CD4-positive, alpha-beta memory T cell (primary cell): ENCODE results near the gene TPM4. TPM values are rescaled to one million over a fixed set of nuclear protein-coding genes. Genes with fewer than 3 reads are reported as not detected.

Experiments used
- CTCF ChIA-PET: fragments of 350-600 bp; sonication (Branson Sonifier 250); formaldehyde crosslinking; loops from one replicate; lab custom pipeline; 2021; ENCODE audit warnings: inconsistent platforms; ENCODE audit not compliant: partially characterized antibody; lab: Charles Lee
- POLR2A ChIA-PET: fragments of 350-600 bp; sonication (Branson Sonifier 250); formaldehyde crosslinking; loops from one replicate; lab custom pipeline; 2021; ENCODE audit not compliant: partially characterized antibody; lab: Charles Lee
- DNase-seq, 5 donors: peaks; one replicate each; pipeline versions ENCODE4 v3.0.0 to v3.0.0-alpha.2; 2020 to 2022; ENCODE audit warnings: mixed read lengths in 1 of 5
- H3K27ac ChIP-seq: one replicate; pipeline ENCODE4 v1.7.0; 2013; ENCODE audit warnings: low read depth, low read length
- H3K27me3 ChIP-seq: 2 replicates; pipeline ENCODE4 v1.7.0; 2013; ENCODE audit warnings: mild to moderate bottlenecking, low read length, moderate library complexity; ENCODE audit not compliant: insufficient read depth
- H3K36me3 ChIP-seq: 2 replicates; pipeline ENCODE4 v1.7.0; 2013; ENCODE audit warnings: mild to moderate bottlenecking, low read length, moderate library complexity; ENCODE audit not compliant: insufficient read depth
- H3K4me1 ChIP-seq: 2 replicates; pipeline ENCODE4 v1.7.0; 2013; ENCODE audit warnings: mild to moderate bottlenecking, low read length, moderate library complexity; ENCODE audit not compliant: insufficient read depth
- H3K4me3 ChIP-seq, 2 donors: one replicate each; pipeline ENCODE4 v1.7.0; 2013; ENCODE audit warnings: low read length in 2 of 2, mild to moderate bottlenecking in 1 of 2
- H3K9me3 ChIP-seq, 2 donors: one replicate each; pipeline ENCODE4 v1.7.0; 2013; ENCODE audit warnings: low read length in 2 of 2, control low read depth in 1 of 2; ENCODE audit not compliant: control insufficient read depth in 1 of 2
- H3K27ac Mint-ChIP-seq, 7 donors: one replicate each; pipeline ENCODE4 v1.8.0; 2020 to 2021; ENCODE audit warnings: mixed read lengths in 7 of 7, mild to moderate bottlenecking in 6 of 7, inconsistent platforms in 3 of 7, moderate library complexity in 3 of 7
- H3K27me3 Mint-ChIP-seq, 2 donors: one replicate each; pipeline ENCODE4 v1.8.0; 2020 to 2021; ENCODE audit warnings: mixed read lengths in 2 of 2
- H3K36me3 Mint-ChIP-seq, 2 donors: one replicate each; pipeline ENCODE4 v1.8.0; 2020 to 2021; ENCODE audit warnings: mixed read lengths in 2 of 2, inconsistent platforms in 1 of 2, mild to moderate bottlenecking in 1 of 2
- H3K4me1 Mint-ChIP-seq, 4 donors: one replicate each; pipeline ENCODE4 v1.8.0; 2020 to 2021; ENCODE audit warnings: mixed read lengths in 4 of 4, mild to moderate bottlenecking in 1 of 4
- H3K4me3 Mint-ChIP-seq, 8 donors: one replicate each; pipeline ENCODE4 v1.8.0; 2020 to 2021; ENCODE audit warnings: mixed read lengths in 8 of 8, mild to moderate bottlenecking in 7 of 8, moderate library complexity in 6 of 8, inconsistent platforms in 3 of 8
- H3K9me3 Mint-ChIP-seq, 8 donors: one replicate each; pipeline ENCODE4 v1.8.0; 2020 to 2021; ENCODE audit warnings: mixed read lengths in 8 of 8, mild to moderate bottlenecking in 5 of 8, inconsistent platforms in 3 of 8, moderate library complexity in 1 of 8
- intact Hi-C: fragments of 100-400 bp; cut with micrococcal nuclease; formaldehyde crosslinking; loops from one replicate; pipeline ENCODE4 v1.15.1; 2023
- polyA plus RNA-seq, 2 donors: library from polyadenylated mRNA; unstranded; fragments of 300-500 nt; fragmentation: Illumina TruSeq; gene quantifications; one replicate each; pipeline ENCODE4 v1.2.3, GENCODE V29; 2021
- total RNA-seq, 2 experiments: library from RNA; stranded (reverse); gene quantifications; one replicate each; pipeline ENCODE4 v1.2.3, GENCODE V29; 2021

Gene TPM4
- total and polyA plus RNA-seq, 4 experiments from 2014 or later: 76.7 to 134 (median 95.8) TPM

DNA sequence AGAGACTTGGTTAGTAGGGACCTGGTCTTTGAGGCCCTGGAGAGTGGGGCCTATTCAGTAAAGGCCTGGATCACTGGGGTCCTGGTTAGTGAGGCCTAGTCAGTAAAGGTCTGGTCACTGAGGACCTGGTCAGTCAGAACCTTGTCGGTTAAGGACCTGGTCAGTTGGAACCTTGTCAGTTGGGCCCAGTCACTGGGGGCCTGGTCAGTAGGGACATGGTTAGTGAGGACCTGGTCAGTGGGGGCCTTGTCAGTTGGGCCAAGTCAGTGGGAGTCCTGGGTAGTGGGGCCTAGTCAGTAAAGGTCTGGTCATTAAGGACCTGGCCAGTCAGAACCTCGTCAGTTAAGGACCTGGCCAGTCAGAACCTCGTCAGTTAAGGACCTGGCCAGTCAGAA is 43.2 kb upstream of the TPM4 start:
- Mint-ChIP-seq H3K4me1 (no peaks in the 10 kb centered on the region), H3K36me3 (no peaks in the 10 kb centered on the region), H3K27me3 (no peaks in the 10 kb centered on the region), H3K27ac (no peak overlapping the region), H3K4me3 (no peak overlapping the region), H3K9me3 (no peaks in the 10 kb centered on the region)
- H3K27ac ChIP-seq: no peak overlapping the region
- no peaks in the 10 kb centered on the region for H3K27me3 ChIP-seq
- intact Hi-C loops: no loop called here
- no peak for DNase-seq
- H3K4me1 ChIP-seq: no peaks in the 10 kb centered on the region
- no peak overlapping the region for H3K4me3 ChIP-seq
- CTCF ChIA-PET: no interaction called here
- POLR2A ChIA-PET: no interaction called here
- no peaks in the 10 kb centered on the region for H3K36me3 ChIP-seq
- H3K9me3 ChIP-seq: no peaks in the 10 kb centered on the region

DNA sequence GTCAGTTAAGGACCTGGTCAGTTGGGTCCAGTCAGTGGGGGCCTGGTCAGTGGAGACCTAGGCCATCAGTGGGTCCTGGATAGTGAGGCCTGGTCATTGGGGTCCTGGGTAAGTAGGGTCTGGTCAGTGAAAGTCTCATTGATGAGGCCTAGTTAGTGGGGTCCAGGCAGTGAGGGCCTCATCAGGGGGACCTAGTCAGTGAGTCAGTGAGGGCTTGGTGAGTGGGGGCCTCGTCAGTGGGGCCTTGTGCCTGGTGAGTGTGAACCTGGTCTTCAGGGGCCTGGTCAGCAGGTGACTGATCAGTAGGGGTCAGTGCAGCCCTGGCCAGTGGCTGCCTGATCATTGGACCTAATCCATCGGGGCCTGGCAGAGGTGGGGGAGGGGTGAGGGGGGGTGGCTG is 42.6 kb upstream of the TPM4 start:
- H3K4me3 ChIP-seq: no peak overlapping the region
- H3K27me3 ChIP-seq: no peaks in the 10 kb centered on the region
- intact Hi-C loops: no loop called here
- H3K9me3 ChIP-seq: no peaks in the 10 kb centered on the region
- H3K4me1 Mint-ChIP-seq: no peaks in the 10 kb centered on the region
- no peaks in the 10 kb centered on the region for H3K36me3 ChIP-seq
- H3K9me3 Mint-ChIP-seq: no peaks in the 10 kb centered on the region
- H3K4me3 Mint-ChIP-seq: no peak overlapping the region
- no peak overlapping the region for H3K27ac ChIP-seq
- ChIA-PET CTCF (no interaction called here), POLR2A (no interaction called here)
- H3K36me3 Mint-ChIP-seq: no peaks in the 10 kb centered on the region
- H3K27me3 Mint-ChIP-seq: no peaks in the 10 kb centered on the region
- no peak overlapping the region for H3K27ac Mint-ChIP-seq
- DNase-seq: no peak
- H3K4me1 ChIP-seq: no peaks in the 10 kb centered on the region

DNA sequence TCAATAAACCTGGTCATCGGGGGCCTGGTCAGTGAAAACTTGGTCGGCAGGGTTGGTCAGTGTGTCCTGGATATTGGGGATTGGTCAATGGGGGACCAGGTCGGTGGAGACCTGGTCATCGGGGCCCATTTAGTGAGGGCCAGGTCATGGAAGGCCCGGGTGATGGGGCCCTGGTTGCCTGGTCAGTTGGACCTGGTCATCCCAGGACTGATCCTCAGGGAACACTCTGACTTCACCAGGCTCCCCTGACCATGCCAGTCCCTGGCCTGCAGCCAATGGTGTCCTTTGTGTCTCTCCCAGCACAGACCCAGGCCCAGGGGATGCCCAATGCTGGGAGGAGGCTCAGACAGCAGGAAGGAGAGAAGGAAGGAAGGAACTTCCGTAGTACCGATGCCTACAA is 42.1 kb upstream of the TPM4 start:
- Histone ChIP-seq H3K4me3 (no peak overlapping the region), H3K36me3 (no peaks in the 10 kb centered on the region), H3K27ac (no peak overlapping the region), H3K9me3 (no peaks in the 10 kb centered on the region), H3K27me3 (no peaks in the 10 kb centered on the region), H3K4me1 (no peaks in the 10 kb centered on the region)
- Mint-ChIP-seq H3K4me1 (no peaks in the 10 kb centered on the region), H3K36me3 (no peaks in the 10 kb centered on the region), H3K9me3 (no peaks in the 10 kb centered on the region), H3K4me3 (no peak overlapping the region), H3K27me3 (no peaks in the 10 kb centered on the region), H3K27ac (no peak overlapping the region)
- intact Hi-C loops: no loop called here
- DNase-seq: no peak
- ChIA-PET POLR2A (no interaction called here), CTCF (no interaction called here)

DNA sequence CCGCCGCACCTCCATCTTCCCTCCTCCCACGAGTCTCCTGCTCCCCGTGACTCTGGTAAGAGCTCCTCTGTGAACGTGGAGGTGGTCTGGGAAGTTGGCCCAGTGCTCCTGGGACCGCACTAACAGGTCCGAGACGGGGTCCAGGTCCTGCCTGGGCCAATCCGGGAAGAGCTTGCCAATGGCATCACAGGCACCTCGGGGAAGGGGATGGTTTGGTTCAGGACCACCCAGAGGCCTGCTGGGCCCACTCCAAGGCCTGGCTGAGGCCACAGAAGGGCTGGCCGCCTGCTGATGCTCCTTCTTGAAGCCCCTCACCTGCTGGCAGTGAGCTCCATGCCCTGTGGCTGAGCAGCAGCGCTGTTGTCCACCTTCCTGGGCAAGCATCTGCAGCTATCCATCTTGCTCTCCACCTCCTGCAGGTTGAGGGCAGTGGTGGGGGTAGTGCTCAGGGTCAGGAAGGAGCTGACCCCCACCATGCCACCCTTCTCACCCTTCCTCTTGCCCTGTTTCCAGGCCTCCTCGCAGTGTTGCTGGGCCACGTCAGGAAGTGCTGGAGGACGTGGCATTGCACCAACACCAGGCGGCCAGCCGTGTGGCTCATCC is 41.2 kb upstream of the TPM4 start:
- CTCF ChIA-PET: no interaction called here
- no peaks in the 10 kb centered on the region for H3K36me3 ChIP-seq
- no peaks in the 10 kb centered on the region for H3K9me3 Mint-ChIP-seq
- no peak overlapping the region for H3K27ac ChIP-seq
- POLR2A ChIA-PET: no interaction called here
- intact Hi-C loops: no loop called here
- H3K9me3 ChIP-seq: no peaks in the 10 kb centered on the region
- no peaks in the 10 kb centered on the region for H3K36me3 Mint-ChIP-seq
- H3K4me3 Mint-ChIP-seq: no peak overlapping the region
- no peak overlapping the region for H3K27ac Mint-ChIP-seq
- no peaks in the 10 kb centered on the region for H3K4me1 ChIP-seq
- peaks cover 0 to under 1% (median 0%) of the 10 kb centered on the region in 4 donors for H3K4me1 Mint-ChIP-seq
- DNase-seq: no peak
- no peaks in the 10 kb centered on the region for H3K27me3 ChIP-seq
- no peaks in the 10 kb centered on the region for H3K27me3 Mint-ChIP-seq
- H3K4me3 ChIP-seq: no peak overlapping the region

DNA sequence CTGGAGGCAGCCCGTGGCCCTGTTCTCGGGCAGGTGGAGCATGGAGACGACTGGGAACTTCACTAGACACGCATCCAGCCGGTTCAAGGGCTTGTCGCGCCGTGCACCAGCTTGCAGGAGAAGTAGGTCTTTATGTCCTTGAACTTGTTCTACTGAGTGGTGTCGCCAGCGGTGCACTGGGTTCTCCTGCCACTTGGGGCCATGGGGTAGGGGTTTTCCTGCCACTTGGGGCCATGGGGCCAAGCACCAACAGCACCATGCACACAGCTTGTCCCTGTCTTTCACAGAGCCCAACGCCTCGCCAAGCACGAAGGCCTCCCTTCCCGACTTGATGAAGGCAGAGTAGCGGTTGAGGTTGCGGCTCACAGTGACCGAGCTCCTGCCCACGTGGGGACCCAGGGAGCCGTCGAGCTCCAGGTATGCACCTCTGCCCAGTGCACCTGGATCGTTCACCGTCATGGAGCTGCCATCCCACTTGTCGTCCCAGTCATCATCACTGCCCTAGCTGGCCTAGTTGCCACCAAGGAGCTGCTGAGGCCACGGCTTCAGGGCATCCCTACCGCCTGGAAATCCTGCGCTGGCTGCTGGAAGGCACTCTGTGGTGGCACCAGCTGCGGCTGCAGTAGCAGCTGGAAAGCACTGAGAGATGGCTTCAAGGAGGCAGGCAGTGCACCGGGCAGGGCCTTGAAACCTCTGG is 40.5 kb upstream of the TPM4 start:
- no peaks in the 10 kb centered on the region for H3K4me1 ChIP-seq
- ChIA-PET CTCF (no interaction called here), POLR2A (no interaction called here)
- DNase-seq: no peak
- H3K27ac Mint-ChIP-seq: no peak overlapping the region
- no peak overlapping the region for H3K27ac ChIP-seq
- H3K4me3 ChIP-seq: no peak overlapping the region
- H3K9me3 ChIP-seq: no peaks in the 10 kb centered on the region
- H3K9me3 Mint-ChIP-seq: no peaks in the 10 kb centered on the region
- peaks cover 4 to 8% (median 6%) of the 10 kb centered on the region in 4 donors for H3K4me1 Mint-ChIP-seq
- H3K27me3 Mint-ChIP-seq: peaks cover 0 to 1% of the 10 kb centered on the region in 2 donors
- H3K36me3 ChIP-seq: no peaks in the 10 kb centered on the region
- no peak overlapping the region for H3K4me3 Mint-ChIP-seq
- intact Hi-C loops: no loop called here
- no peaks in the 10 kb centered on the region for H3K36me3 Mint-ChIP-seq
- H3K27me3 ChIP-seq: no peaks in the 10 kb centered on the region

DNA sequence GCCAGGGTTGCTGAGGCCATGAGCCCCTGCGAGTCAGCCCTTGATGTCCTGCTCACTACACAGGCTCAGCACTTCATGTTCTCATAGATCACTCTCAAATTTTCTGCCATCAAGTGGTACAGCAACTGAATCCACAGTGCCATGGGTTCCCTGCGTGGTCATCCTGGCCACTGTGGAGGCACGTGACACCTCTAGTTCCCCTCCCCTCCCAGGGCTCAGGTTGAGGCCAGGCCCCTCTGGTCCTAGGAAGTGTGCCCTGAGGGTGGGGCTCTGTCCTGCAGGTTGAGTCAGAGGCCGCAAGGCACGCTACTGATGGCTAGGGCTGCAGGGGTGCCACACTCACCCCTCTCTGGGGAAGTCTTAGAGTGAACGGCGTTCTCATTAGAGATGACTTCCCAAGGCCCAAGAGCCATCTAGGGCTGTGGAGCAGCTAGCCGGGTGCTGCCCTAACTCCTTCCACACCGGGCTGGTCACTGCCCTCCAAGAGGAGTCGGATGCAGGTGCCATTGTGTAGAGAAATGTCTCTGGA is 39.8 kb upstream of the TPM4 start:
- Mint-ChIP-seq H3K4me1 (peaks cover 5 to 13% (median 10%) of the 10 kb centered on the region in 4 donors), H3K4me3 (no peak overlapping the region), H3K27me3 (peaks cover 0 to 1% of the 10 kb centered on the region in 2 donors), H3K36me3 (no peaks in the 10 kb centered on the region), H3K9me3 (no peaks in the 10 kb centered on the region), H3K27ac (no peak overlapping the region)
- DNase-seq: no peak
- Histone ChIP-seq H3K27ac (no peak overlapping the region), H3K36me3 (no peaks in the 10 kb centered on the region), H3K4me1 (peaks cover 5% of the 10 kb centered on the region), H3K27me3 (no peaks in the 10 kb centered on the region), H3K9me3 (no peaks in the 10 kb centered on the region), H3K4me3 (no peak overlapping the region)
- ChIA-PET POLR2A (no interaction called here), CTCF (no interaction called here)
- intact Hi-C loops: no loop called here

DNA sequence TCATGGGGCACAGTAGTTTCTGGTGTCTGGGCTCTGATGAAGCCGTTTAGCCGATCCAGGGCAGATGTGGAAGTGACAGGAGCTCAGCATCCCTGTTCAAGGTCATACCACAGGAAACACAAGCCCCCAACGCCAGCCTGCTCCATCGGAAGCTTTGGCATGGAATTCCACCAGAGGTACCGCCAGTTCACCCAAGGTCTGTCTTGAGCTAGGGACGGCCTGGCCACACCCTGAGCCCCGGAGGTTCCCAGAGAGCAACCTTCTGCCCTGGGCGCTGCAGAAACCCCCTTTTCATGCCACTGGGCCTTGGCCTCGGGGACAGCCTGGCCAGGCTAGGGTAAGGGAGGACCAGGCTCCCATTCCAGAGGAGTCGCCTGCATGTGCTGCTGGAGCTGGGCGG is 39.4 kb upstream of the TPM4 start:
- Mint-ChIP-seq H3K27me3 (peaks cover 0 to 1% of the 10 kb centered on the region in 2 donors), H3K36me3 (no peaks in the 10 kb centered on the region)
- CTCF ChIA-PET: no interaction called here

More for the DNA sequence above, 39.4 kb upstream of the TPM4 start:
- Histone ChIP-seq H3K27me3 (no peaks in the 10 kb centered on the region), H3K4me3 (no peak overlapping the region), H3K36me3 (no peaks in the 10 kb centered on the region), H3K27ac (no peak overlapping the region), H3K4me1 (peaks cover 10% of the 10 kb centered on the region), H3K9me3 (no peaks in the 10 kb centered on the region)
- Mint-ChIP-seq H3K4me3 (no peak overlapping the region), H3K4me1 (peaks cover 7 to 17% (median 12%) of the 10 kb centered on the region in 4 donors), H3K9me3 (no peaks in the 10 kb centered on the region), H3K27ac (no peak overlapping the region)
- intact Hi-C loops: no loop called here
- no peak for DNase-seq
- POLR2A ChIA-PET: no interaction called here
